GM15510 (cell line): ENCODE measurements around the gene EVC.

Source experiments
- POLR2A ChIP-seq: IDR thresholded peaks from 3 replicates; pipeline ENCODE4 v1.6.1; 2011; ENCODE audit warnings: borderline replicate concordance; ENCODE audit not compliant: insufficient read length; ENCODE audit errors: extremely low read depth

Gene EVC

GRCh38 chr4:5746829-5747737, 36.1 kb downstream of the EVC start:
- no peak for TF ChIP-seq POLR2A

GRCh38 chr4:5747738-5748375, 36.9 kb downstream of the EVC start:
- TF ChIP-seq POLR2A = no peak

- no peak for TF ChIP-seq POLR2A
Measured at GRCh38 chr4:5749568-5749967, 38.6 kb downstream of the EVC start.

GRCh38 chr4:5750052-5750945, 39.3 kb downstream of the EVC start:
- TF ChIP-seq POLR2A = no peak

- TF ChIP-seq POLR2A = no peak
Measured at GRCh38 chr4:5750946-5751665, 40.1 kb downstream of the EVC start.

GRCh38 chr4:5751666-5752375, 40.8 kb downstream of the EVC start:
- TF ChIP-seq POLR2A = no peak

GRCh38 chr4:5752376-5753184, 41.6 kb downstream of the EVC start:
- no peak for TF ChIP-seq POLR2A

- TF ChIP-seq POLR2A = no peak
Measured at GRCh38 chr4:5753366-5753765, 42.4 kb downstream of the EVC start.

GRCh38 chr4:5753766-5754528, 42.9 kb downstream of the EVC start:
- no peak for TF ChIP-seq POLR2A

GRCh38 chr4:5754529-5754881, 43.5 kb downstream of the EVC start:
- no peak for TF ChIP-seq POLR2A

GRCh38 chr4:5755161-5755560, 44.2 kb downstream of the EVC start:
- TF ChIP-seq POLR2A = no peak

GRCh38 chr4:5755679-5756078, 44.7 kb downstream of the EVC start:
- no peak for TF ChIP-seq POLR2A
